H1 (cell line): ENCODE results near the gene MYO7B. TPM values are rescaled to one million over a fixed set of nuclear protein-coding genes. Genes with fewer than 3 reads are reported as not detected.

ENCODE experiments used
- CTCF ChIA-PET: fragments of 300-600 bp; sonication (Branson Sonifier 250); formaldehyde crosslinking; loops from one replicate; lab custom pipeline; 2021; ENCODE audit not compliant: partially characterized antibody; lab: Charles Lee
- POLR2A ChIA-PET: fragments of 300-600 bp; sonication (Branson Sonifier 250); formaldehyde crosslinking; loops from one replicate; lab custom pipeline; 2021; ENCODE audit warnings: inconsistent platforms; ENCODE audit not compliant: partially characterized antibody; lab: Charles Lee
- DNase-seq, 2 experiments: peaks; one replicate each; pipeline versions ENCODE4 v3.0.0 to v3.0.0-alpha.2; 2010 to 2022; ENCODE audit warnings: low spot score in 2 of 2, low read depth in 1 of 2, mixed read lengths in 1 of 2
- FAIRE-seq: peaks from 2 replicates; lab custom pipeline; 2011; peaks lifted over from hg19 to GRCh38; lab: Jason Lieb, UNC
- H2AFZ ChIP-seq: 2 replicates; pipeline ENCODE4 v1.8.1; 2012; ENCODE audit warnings: low read length, inconsistent platforms
- H2AK5ac ChIP-seq: 2 replicates; pipeline ENCODE4 v1.6.1; 2013; ENCODE audit warnings: low read depth, low read length
- H2BK120ac ChIP-seq: replicated peaks from 2 replicates; pipeline ENCODE3; 2013; ENCODE audit warnings: low read depth, low read length, inconsistent platforms
- H2BK12ac ChIP-seq: 2 replicates; pipeline ENCODE4 v1.6.1; 2013; ENCODE audit warnings: low read depth, low read length
- H2BK15ac ChIP-seq: 2 replicates; pipeline ENCODE4 v1.6.1; 2013; ENCODE audit warnings: low read length
- H2BK20ac ChIP-seq: 2 replicates; pipeline ENCODE4 v1.6.1; 2013; ENCODE audit warnings: low read length
- H2BK5ac ChIP-seq: 2 replicates; pipeline ENCODE4 v1.6.1; 2013; ENCODE audit warnings: low read depth, low read length
- H3K14ac ChIP-seq: 2 replicates; pipeline ENCODE4 v1.6.1; 2013; ENCODE audit warnings: inconsistent platforms; ENCODE audit not compliant: insufficient read length
- H3K18ac ChIP-seq: 2 replicates; pipeline ENCODE4 v1.6.1; 2013; ENCODE audit warnings: low read length; ENCODE audit errors: extremely low read depth
- H3K23ac ChIP-seq: 2 replicates; pipeline ENCODE4 v1.6.1; 2013; ENCODE audit warnings: inconsistent platforms; ENCODE audit not compliant: insufficient read length
- H3K23me2 ChIP-seq: 2 replicates; pipeline ENCODE4 v1.6.1; 2013; ENCODE audit warnings: low read depth, low read length
- H3K27ac ChIP-seq: 2 replicates; pipeline ENCODE4 v1.6.1; 2011; ENCODE audit warnings: low read depth, low read length, inconsistent platforms
- H3K27me3 ChIP-seq, 4 experiments: replicated peaks in 1 of 4; 1 replicate in 1 of 4; 2 replicates in 3 of 4; pipeline versions ENCODE4 v1.6.1 to v1.8.1; 2011 to 2013; ENCODE audit warnings: low read length in 3 of 4, mild to moderate bottlenecking in 3 of 4, inconsistent platforms in 2 of 4, mixed read lengths in 2 of 4, moderate library complexity in 1 of 4; ENCODE audit not compliant: control insufficient read depth in 3 of 4, insufficient read depth in 3 of 4; ENCODE audit errors: extremely low read depth in 1 of 4
- H3K36me3 ChIP-seq, 4 experiments: 2 replicates each; pipeline versions ENCODE4 v1.6.1 to v1.8.1; 2011 to 2013; ENCODE audit warnings: mild to moderate bottlenecking in 4 of 4, low read length in 3 of 4, moderate library complexity in 2 of 4, control low read depth in 1 of 4, inconsistent platforms in 1 of 4; ENCODE audit not compliant: insufficient read depth in 4 of 4, control insufficient read depth in 2 of 4
- H3K4ac ChIP-seq: replicated peaks from 2 replicates; pipeline ENCODE3; 2013; ENCODE audit warnings: low read length, low read depth, mixed read lengths, inconsistent platforms; ENCODE audit not compliant: insufficient read length
- H3K4me1 ChIP-seq, 4 experiments: replicated peaks in 1 of 4; 1 replicate in 1 of 4; 2 replicates in 3 of 4; pipeline versions ENCODE4 v1.6.1 to v1.8.1; 2011 to 2013; ENCODE audit warnings: low read length in 3 of 4, inconsistent platforms in 2 of 4, mixed read lengths in 1 of 4; ENCODE audit not compliant: insufficient read depth in 4 of 4, control insufficient read depth in 3 of 4
- H3K4me2 ChIP-seq, 2 experiments: 2 replicates each; pipeline versions ENCODE4 v1.6.1 to v1.8.1; 2011 to 2013; ENCODE audit warnings: low read depth in 2 of 2, low read length in 2 of 2, control low read depth in 1 of 2, inconsistent platforms in 1 of 2, mild to moderate bottlenecking in 1 of 2; ENCODE audit not compliant: insufficient read depth in 1 of 2
- H3K4me3 ChIP-seq, 4 experiments: fragments of 200-600, 300-600 bp in 1 of 4; sonication (generic), shearing (Covaris generic), sonication (Bioruptor Twin) in 1 of 4; 2 replicates each; pipeline versions ENCODE4 v1.5.1 to v1.8.1; 2011 to 2016; ENCODE audit warnings: low read length in 4 of 4, low read depth in 3 of 4, control low read depth in 2 of 4, inconsistent platforms in 2 of 4, mild to moderate bottlenecking in 2 of 4, mixed read lengths in 1 of 4, moderate library complexity in 1 of 4; ENCODE audit not compliant: insufficient read depth in 2 of 4; ENCODE audit errors: extremely low read depth in 1 of 4
- H3K56ac ChIP-seq: replicated peaks from 2 replicates; pipeline ENCODE3; 2013; ENCODE audit warnings: low read depth, mild to moderate bottlenecking, mixed read lengths, low read length, inconsistent platforms; ENCODE audit not compliant: insufficient read length
- H3K79me1 ChIP-seq: 2 replicates; pipeline ENCODE4 v1.6.1; 2013; ENCODE audit warnings: low read depth, low read length, control low read depth
- H3K79me2 ChIP-seq, 2 experiments: 2 replicates each; pipeline versions ENCODE4 v1.6.1 to v1.8.1; 2012 to 2013; ENCODE audit warnings: low read length in 2 of 2, mild to moderate bottlenecking in 2 of 2, inconsistent platforms in 1 of 2; ENCODE audit not compliant: insufficient read depth in 2 of 2, control insufficient read depth in 1 of 2
- H3K9ac ChIP-seq, 4 experiments: replicated peaks in 1 of 4; 1 replicate in 1 of 4; 2 replicates in 3 of 4; pipeline versions ENCODE4 v1.6.1 to v1.8.1; 2011 to 2013; ENCODE audit warnings: low read depth in 3 of 4, low read length in 3 of 4, control low read depth in 2 of 4, mild to moderate bottlenecking in 2 of 4, moderate library complexity in 2 of 4, inconsistent platforms in 1 of 4; ENCODE audit errors: extremely low read depth in 1 of 4
- H3K9me3 ChIP-seq, 2 experiments: 2 replicates each; pipeline versions ENCODE4 v1.6.1 to v1.8.1; 2012 to 2013; ENCODE audit warnings: mild to moderate bottlenecking in 2 of 2, moderate library complexity in 2 of 2, control low read depth in 1 of 2, inconsistent platforms in 1 of 2, low read depth in 1 of 2, low read length in 1 of 2, mixed read lengths in 1 of 2; ENCODE audit not compliant: insufficient read depth in 2 of 2
- H4K20me1 ChIP-seq, 2 experiments: replicated peaks in 1 of 2; 2 replicates each; pipeline versions ENCODE3 to v1.8.1; 2011 to 2013; ENCODE audit warnings: inconsistent platforms in 2 of 2, low read length in 2 of 2, mild to moderate bottlenecking in 1 of 2; ENCODE audit not compliant: insufficient read depth in 2 of 2, control insufficient read depth in 1 of 2
- H4K5ac ChIP-seq: 2 replicates; pipeline ENCODE4 v1.6.1; 2013; ENCODE audit warnings: low read length, low read depth, mixed read lengths, inconsistent platforms; ENCODE audit not compliant: insufficient read length
- H4K8ac ChIP-seq: 2 replicates; pipeline ENCODE4 v1.8.0; 2013; ENCODE audit warnings: mild to moderate bottlenecking, moderate library complexity, low read length, inconsistent platforms; ENCODE audit not compliant: insufficient read depth; ENCODE audit errors: extremely low read depth
- H4K91ac ChIP-seq: replicated peaks from 2 replicates; pipeline ENCODE3; 2013; ENCODE audit warnings: low read length, mixed read lengths, inconsistent platforms; ENCODE audit not compliant: insufficient read length
- ASH2L ChIP-seq: fragments of 200-600, 300-600 bp; sonication (generic); IDR thresholded peaks from one replicate; pipeline ENCODE4 v1.7.1; 2017; ENCODE audit warnings: low read length
- ATF2 ChIP-seq: IDR thresholded peaks from 2 replicates; pipeline ENCODE4 v1.6.1; 2012; ENCODE audit warnings: low read length, inconsistent platforms
- BACH1 ChIP-seq: IDR thresholded peaks from 2 replicates; pipeline ENCODE4 v1.6.1; 2012; ENCODE audit warnings: low read length, improper control_type of control experiment
- HDAC2 ChIP-seq, 2 experiments: fragments of 300-600 bp in 1 of 2; sonication (generic) in 1 of 2; IDR thresholded peaks; 2 replicates each; pipeline ENCODE4 v1.6.1; 2011 to 2012; ENCODE audit warnings: low read depth in 2 of 2, low read length in 2 of 2, mild to moderate bottlenecking in 2 of 2, moderate library complexity in 2 of 2, borderline replicate concordance in 1 of 2, inconsistent platforms in 1 of 2
- MAFK ChIP-seq: IDR thresholded peaks from 2 replicates; pipeline ENCODE4 v1.6.1; 2012; ENCODE audit warnings: low read depth, mild to moderate bottlenecking, improper control_type of control experiment, low read length
- POLR2A ChIP-seq, 2 experiments: IDR thresholded peaks; 1 replicate in 1 of 2; 2 replicates in 1 of 2; pipeline ENCODE4 v1.6.1; 2011; ENCODE audit warnings: low read depth in 2 of 2, low read length in 2 of 2, mild to moderate bottlenecking in 2 of 2; ENCODE audit errors: control extremely low read depth in 1 of 2
- SIN3A ChIP-seq, 2 experiments: IDR thresholded peaks in 1 of 2; conservative IDR thresholded peaks in 1 of 2; 2 replicates each; pipeline ENCODE4 v1.6.1; 2011 to 2012; ENCODE audit warnings: low read length in 2 of 2, improper control_type of control experiment in 1 of 2, low read depth in 1 of 2, mild to moderate bottlenecking in 1 of 2
- SUZ12 ChIP-seq: fragments of 200-600 bp; sonication (generic); IDR thresholded peaks from 2 replicates; pipeline ENCODE4 v1.6.1; 2012; ENCODE audit warnings: mild to moderate bottlenecking, inconsistent platforms, low read length, moderate library complexity, mixed read lengths
- TAF1 ChIP-seq: IDR thresholded peaks from 2 replicates; pipeline ENCODE4 v1.6.1; 2011; ENCODE audit warnings: mild to moderate bottlenecking, low read depth, low read length
- TEAD4 ChIP-seq: IDR thresholded peaks from 2 replicates; pipeline ENCODE4 v1.6.1; 2012; ENCODE audit warnings: low read depth, low read length, inconsistent platforms, mixed read lengths
- WGBS, 2 experiments: shearing (Covaris generic) in 1 of 2; methylation state at CpG; one replicate each; pipeline versions ENCODE4 v1.1.6 to v1.1.7; 2013 to 2015; ENCODE audit warnings: low lambda C conversion rate in 2 of 2, mixed read lengths in 2 of 2, inconsistent platforms in 1 of 2, low coverage in 1 of 2, missing lambda C conversion rate in 1 of 2; ENCODE audit not compliant: insufficient replicate concordance in 2 of 2, insufficient coverage in 1 of 2, insufficient read length in 1 of 2; ENCODE audit errors: extremely low coverage in 1 of 2, missing lambda C conversion rate in 1 of 2; 5-methylcytosine and 5-hydroxymethylcytosine counted together
- polyA plus RNA-seq, 7 experiments: library from polyadenylated mRNA; depleted of rRNA in 3 of 7; stranded (reverse) in 5 of 7; unstranded in 2 of 7; fragments of >200 nt in 5 of 7; fragments of 200-250 nt in 2 of 7; gene quantifications; 1 replicate in 5 of 7; 2 replicates in 1 of 7; 4 replicates in 1 of 7; pipeline versions ENCODE4 v1.2.1 to v1.2.3, GENCODE V29; 2011 to 2013; ENCODE audit warnings: missing spikeins in 2 of 7, mixed read lengths in 2 of 7
- total RNA-seq: library from RNA; stranded (reverse); fragmentation: NEBNext Ultra II Directional; extraction: Animal tissue kit (Norgen Biotek cat#: 25700); gene quantifications from 2 replicates; pipeline ENCODE4 v1.2.1, GENCODE V29; 2021

Gene MYO7B
- total and polyA plus RNA-seq, 2 of the 8 experiments (the other 6 are each of a cell fraction or from before 2014, with no cell fraction given) = not detected

- Histone ChIP-seq H3K4me1 (peaks cover 0 to 9% (median 7%) of the 10 kb centered on the region in 4 experiments; a peak in 4 of 7 replicates), H2BK20ac (no peak overlapping the region), H2BK5ac (peak overlapping the region; percentile 60), H3K56ac (peak overlapping the region; percentile 49), H3K18ac (peak overlapping the region; percentile 43; the same call in 1 of the 2 replicates), H3K27ac (peak overlapping the region; percentile 96), H2BK12ac (peak overlapping the region; percentile 35; the same call in 1 of the 2 replicates), H4K5ac (peak overlapping the region; percentile 94), H2BK15ac (no peak overlapping the region), H3K79me1 (no peaks in the 10 kb centered on the region; the same call in 1 of the 2 replicates), H3K79me2 (peaks cover 19 to 53% of the 10 kb centered on the region in 2 experiments), H3K23ac (no peak overlapping the region), H3K4me3 (peak overlapping the region; percentile 72 to 88 (median 81)), H3K4ac (peak overlapping the region; percentile 24), H3K9me3 (peaks cover 0 to 6% of the 10 kb centered on the region in 2 experiments; a peak in 1 of 4 replicates), H2AFZ (no peak overlapping the region), H4K20me1 (peaks cover 4 to 5% of the 10 kb centered on the region in 2 experiments), H2AK5ac (peak overlapping the region; percentile 43; the same call in 1 of the 2 replicates), H3K4me2 (peak overlapping the region; percentile 87 to 90), H3K9ac (peak overlapping the region; percentile 92 to 97 (median 94)), H3K14ac (no peak overlapping the region), H3K23me2 (peaks cover 11% of the 10 kb centered on the region), H3K27me3 (no peaks in the 10 kb centered on the region), H4K91ac (peak overlapping the region; percentile 22), H4K8ac (peak overlapping the region; percentile 98; the same call in 1 of the 2 replicates), H2BK120ac (no peak overlapping the region), H3K36me3 (peaks cover 0 to 19% (median 11%) of the 10 kb centered on the region in 4 experiments; a peak in 5 of 8 replicates)
- CTCF ChIA-PET = interaction anchor here (0.7 to 1.5 kb wide), 2 partner anchors 65 to 255 kb away, joined by 3 read pairs; no protein-coding TSS in a partner anchor
- DNase-seq (no peak), FAIRE-seq (no peak)
- WGBS, 2 experiments = 0% methylated on average over 10 of the region's 19 CpGs; no CpG with 5 or more reads in 1 of the 2 experiments
- POLR2A ChIA-PET = interaction anchor here (1.0 to 4.0 kb wide), 13 partner anchors 9 to 114 kb away, joined by 3 to 48 read pairs (median 4); no protein-coding TSS in a partner anchor
- TF ChIP-seq BACH1 (no peak), MAFK (no peak), POLR2A (IDR thresholded peaks at IDR 0.05; ENCODE audit: control extremely low read depth in 1 of 2, low read depth in 2 of 2, low read length in 2 of 2) (peak; percentile 30 to 44; a peak in 1 of 3 replicates), ATF2 (no peak), SUZ12 (no peak), ASH2L (peak; percentile 73), TAF1 (no peak), HDAC2 (IDR thresholded peaks at IDR 0.05; ENCODE audit: borderline replicate concordance in 1 of 2, low read depth in 2 of 2, low read length in 2 of 2) (no peak), TEAD4 (no peak), SIN3A (conservative IDR thresholded peaks at IDR 0.05 in 1 of 2, IDR thresholded peaks at IDR 0.05 in 1 of 2; ENCODE audit: low read depth in 1 of 2, low read length in 2 of 2) (peak in 1 of 2 experiments; percentile 26; a peak in 1 of 4 replicates)
These were observed 9.8 kb upstream of the MYO7B start for GRCh38 chr2:127525691-127526131.
